WERI-Rb-1 (cell line): ENCODE measurements around the gene PSMD13.

Experiments used
- DNase-seq: peaks from one replicate; pipeline ENCODE4 v3.0.0-alpha.2; 2020
- H3K27ac ChIP-seq: fragments of 250-450 bp; sonication (Bioruptor Pico); 2 replicates; pipeline ENCODE4 v1.5.1; 2020; ENCODE audit warnings: mild to moderate bottlenecking, moderate library complexity
- H3K27me3 ChIP-seq: fragments of 250-450 bp; sonication (Bioruptor Pico); 2 replicates; pipeline ENCODE4 v1.5.1; 2021; ENCODE audit warnings: mild to moderate bottlenecking, low read depth, moderate library complexity; ENCODE audit not compliant: insufficient read depth, severe bottlenecking
- H3K36me3 ChIP-seq: fragments of 250-450 bp; sonication (Bioruptor Pico); 2 replicates; pipeline ENCODE4 v1.5.1; 2020; ENCODE audit warnings: mild to moderate bottlenecking, moderate library complexity
- H3K4me3 ChIP-seq: 2 replicates; pipeline ENCODE4 v1.5.1; 2011; ENCODE audit warnings: low read depth, mild to moderate bottlenecking, control low read depth, low read length
- H3K9me3 ChIP-seq: fragments of 250-450 bp; sonication (Bioruptor Pico); 2 replicates; pipeline ENCODE4 v1.5.1; 2021; ENCODE audit warnings: mild to moderate bottlenecking, moderate library complexity; ENCODE audit not compliant: severe bottlenecking
- CTCF ChIP-seq: IDR thresholded peaks from 2 replicates; pipeline ENCODE4 v1.5.1; 2011; ENCODE audit warnings: low read depth, mild to moderate bottlenecking, control low read depth, inconsistent platforms, low read length

Gene PSMD13

GRCh38 chr11:197741-198235 lies 39.0 kb upstream of the PSMD13 start:
- H3K27me3 ChIP-seq, result no peaks in the 10 kb centered on the region
- H3K27ac ChIP-seq, result no peak overlapping the region
- no peak for DNase-seq
- TF ChIP-seq CTCF, result no peak
- H3K9me3 ChIP-seq, result no peaks in the 10 kb centered on the region
- no peak overlapping the region for H3K4me3 ChIP-seq
- peaks cover 4% of the 10 kb centered on the region; the same call in 1 of the 2 replicates for H3K36me3 ChIP-seq

- DNase-seq, result no peak
- no peaks in the 10 kb centered on the region for H3K9me3 ChIP-seq
- no peak for TF ChIP-seq CTCF
- no peak overlapping the region for H3K4me3 ChIP-seq
- no peak overlapping the region for H3K27ac ChIP-seq
- H3K36me3 ChIP-seq, result peaks cover 4% of the 10 kb centered on the region; the same call in 1 of the 2 replicates
- H3K27me3 ChIP-seq, result no peaks in the 10 kb centered on the region
These were observed 38.5 kb upstream of the PSMD13 start for GRCh38 chr11:198236-198806.

- DNase-seq, result no peak
- Histone ChIP-seq H3K4me3 (no peak overlapping the region), H3K36me3 (peaks cover 4% of the 10 kb centered on the region), H3K27ac (no peak overlapping the region), H3K9me3 (no peaks in the 10 kb centered on the region), H3K27me3 (no peaks in the 10 kb centered on the region)
- TF ChIP-seq CTCF, result no peak
These were observed 37.7 kb upstream of the PSMD13 start for GRCh38 chr11:199004-199581.

DNA sequence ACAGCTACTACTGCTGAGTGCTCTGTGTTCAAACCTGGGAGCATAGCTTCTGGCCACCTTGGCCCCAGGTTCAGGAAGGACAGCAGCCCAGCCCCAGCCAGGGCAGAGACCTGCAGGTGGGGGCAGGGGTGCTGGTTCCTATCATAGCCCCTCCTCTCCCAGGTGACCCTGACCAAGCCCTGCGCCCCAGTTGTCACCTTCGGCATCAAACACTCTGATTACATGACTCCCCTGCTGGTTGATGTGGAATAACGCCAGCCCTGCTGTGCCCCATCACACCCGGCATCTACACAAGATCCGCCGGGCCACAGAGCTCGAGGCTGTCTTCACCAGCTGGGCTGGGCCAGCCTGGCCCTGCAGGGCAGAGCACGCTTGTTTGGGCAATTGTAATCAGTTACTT lies 37.0 kb upstream of the PSMD13 start:
- TF ChIP-seq CTCF, result 0 out of 2 replicates have a peak, but pooled peaks have one; percentile 11

DNA sequence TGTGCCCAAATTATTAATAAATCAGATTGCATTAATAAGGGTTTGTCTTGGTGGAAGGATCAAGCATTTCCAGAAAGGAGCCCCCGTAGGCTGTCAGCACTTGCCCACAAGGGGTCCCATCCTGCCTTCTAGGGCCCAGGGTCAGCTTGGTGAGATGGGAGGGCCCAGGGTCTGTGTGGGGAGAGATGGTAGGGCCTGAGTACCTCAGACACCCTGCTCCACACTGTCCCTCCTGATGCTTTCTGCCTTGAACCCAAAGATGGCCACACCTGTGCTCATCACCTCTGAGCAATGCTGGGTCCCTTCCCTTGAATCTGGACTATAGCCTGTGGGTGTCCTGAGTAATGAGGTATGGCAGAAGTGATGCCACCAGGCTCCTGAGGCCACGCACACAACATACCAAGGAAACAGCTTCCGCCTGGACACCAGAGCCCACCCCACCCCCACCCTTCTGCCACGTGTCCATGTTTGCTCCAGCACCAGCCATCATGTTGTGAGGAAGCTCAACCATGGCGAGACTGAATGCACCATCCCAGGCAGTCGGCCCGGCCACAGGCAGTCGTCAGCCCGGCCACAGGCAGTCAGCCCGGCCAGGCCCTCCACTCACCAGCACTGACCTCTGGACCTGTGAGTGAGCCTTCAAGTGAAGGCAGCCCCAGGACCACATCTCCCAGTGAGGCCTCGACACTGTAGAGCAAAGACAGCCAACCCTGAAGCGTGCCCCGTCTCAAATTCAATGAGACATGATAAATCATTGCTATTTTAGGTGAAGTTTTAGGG lies 36.4 kb upstream of the PSMD13 start:
- peaks cover 17% of the 10 kb centered on the region for H3K36me3 ChIP-seq
- no peak for TF ChIP-seq CTCF
- no peak for DNase-seq
- H3K9me3 ChIP-seq, result no peaks in the 10 kb centered on the region
- peak overlapping the region; percentile 78 for H3K27ac ChIP-seq
- H3K27me3 ChIP-seq, result no peaks in the 10 kb centered on the region
- H3K4me3 ChIP-seq, result no peak overlapping the region

More for the DNA sequence above, 37.0 kb upstream of the PSMD13 start:
- Histone ChIP-seq H3K27ac (no peak overlapping the region), H3K9me3 (no peaks in the 10 kb centered on the region), H3K36me3 (peaks cover 11% of the 10 kb centered on the region), H3K27me3 (no peaks in the 10 kb centered on the region), H3K4me3 (no peak overlapping the region)
- no peak for DNase-seq
